22Rv1 (cell line): Measurements from ENCODE around the gene CORO2B.

Source experiments
- H3K27ac ChIP-seq: fragments of 450-650 bp; 2 replicates; pipeline ENCODE4 v1.5.1; 2017
- ZFX ChIP-seq: fragments of 450-650 bp; IDR thresholded peaks from 2 replicates; pipeline ENCODE4 v1.6.1; 2017; ENCODE audit warnings: antibody characterized with exemption, borderline replicate concordance
- TF ChIP-seq, protein P1 (sequence below): fragments of 450-650 bp; IDR thresholded peaks from 2 replicates; pipeline ENCODE4 v1.5.1; 2017; ENCODE audit warnings: mild to moderate bottlenecking

CORO2B gene, protein sequence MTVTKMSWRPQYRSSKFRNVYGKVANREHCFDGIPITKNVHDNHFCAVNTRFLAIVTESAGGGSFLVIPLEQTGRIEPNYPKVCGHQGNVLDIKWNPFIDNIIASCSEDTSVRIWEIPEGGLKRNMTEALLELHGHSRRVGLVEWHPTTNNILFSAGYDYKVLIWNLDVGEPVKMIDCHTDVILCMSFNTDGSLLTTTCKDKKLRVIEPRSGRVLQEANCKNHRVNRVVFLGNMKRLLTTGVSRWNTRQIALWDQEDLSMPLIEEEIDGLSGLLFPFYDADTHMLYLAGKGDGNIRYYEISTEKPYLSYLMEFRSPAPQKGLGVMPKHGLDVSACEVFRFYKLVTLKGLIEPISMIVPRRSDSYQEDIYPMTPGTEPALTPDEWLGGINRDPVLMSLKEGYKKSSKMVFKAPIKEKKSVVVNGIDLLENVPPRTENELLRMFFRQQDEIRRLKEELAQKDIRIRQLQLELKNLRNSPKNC

DNA sequence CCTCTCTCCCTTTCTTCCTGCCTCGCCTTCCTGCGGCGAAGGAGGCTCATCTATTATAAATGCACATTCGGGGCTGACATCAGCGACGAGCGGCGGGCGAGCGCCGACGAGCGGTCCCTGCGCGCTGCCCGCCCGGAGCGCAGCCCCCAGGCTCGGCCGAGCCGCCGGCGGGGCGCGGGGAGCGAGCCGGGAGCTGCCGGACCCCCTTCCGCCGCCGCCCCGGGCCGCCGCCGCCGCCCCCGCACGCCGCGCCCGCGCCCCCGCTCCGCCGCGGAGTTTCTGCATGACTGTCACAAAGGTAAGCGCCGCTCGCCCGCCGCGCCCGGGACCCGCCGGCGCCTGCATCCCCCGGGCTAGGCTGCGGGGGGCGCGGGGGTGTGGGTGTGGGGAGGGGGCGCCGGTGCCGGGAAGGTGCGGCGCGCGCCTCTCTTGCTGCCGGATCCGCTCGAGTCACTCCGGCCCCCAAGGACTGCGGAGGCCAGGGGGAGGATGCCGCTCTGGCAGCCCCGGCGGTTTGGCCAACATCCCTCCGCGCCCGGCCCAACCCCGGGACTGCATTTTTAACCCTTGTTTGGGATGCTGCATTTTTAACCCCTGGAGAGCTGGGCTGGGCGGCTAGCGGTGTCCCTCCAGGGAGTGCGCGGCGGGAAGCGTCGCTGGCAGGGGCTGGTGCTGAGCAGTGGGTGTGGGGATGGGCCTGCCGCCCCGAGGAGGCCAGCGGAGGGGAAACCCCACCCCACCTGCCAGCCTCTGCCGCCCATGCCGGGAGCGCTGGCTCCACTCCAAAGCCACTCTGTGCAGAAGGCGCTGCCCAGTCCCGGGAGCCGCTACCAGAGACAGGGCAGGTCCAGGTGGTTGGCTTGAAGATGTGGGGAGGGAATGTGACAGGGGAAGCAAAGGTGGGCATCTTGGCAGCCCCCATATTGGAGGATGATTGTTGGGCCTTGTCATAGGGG, at the start of gene CORO2B:
TSS of gene CORO2B (plus strand) at position 14 of the 956 bp plus-strand sequence. CDS start at position 284, 270 bp downstream.
- no peak within 1 kb of the TSS for H3K27ac ChIP-seq
- TF ChIP-seq, protein P1, sequence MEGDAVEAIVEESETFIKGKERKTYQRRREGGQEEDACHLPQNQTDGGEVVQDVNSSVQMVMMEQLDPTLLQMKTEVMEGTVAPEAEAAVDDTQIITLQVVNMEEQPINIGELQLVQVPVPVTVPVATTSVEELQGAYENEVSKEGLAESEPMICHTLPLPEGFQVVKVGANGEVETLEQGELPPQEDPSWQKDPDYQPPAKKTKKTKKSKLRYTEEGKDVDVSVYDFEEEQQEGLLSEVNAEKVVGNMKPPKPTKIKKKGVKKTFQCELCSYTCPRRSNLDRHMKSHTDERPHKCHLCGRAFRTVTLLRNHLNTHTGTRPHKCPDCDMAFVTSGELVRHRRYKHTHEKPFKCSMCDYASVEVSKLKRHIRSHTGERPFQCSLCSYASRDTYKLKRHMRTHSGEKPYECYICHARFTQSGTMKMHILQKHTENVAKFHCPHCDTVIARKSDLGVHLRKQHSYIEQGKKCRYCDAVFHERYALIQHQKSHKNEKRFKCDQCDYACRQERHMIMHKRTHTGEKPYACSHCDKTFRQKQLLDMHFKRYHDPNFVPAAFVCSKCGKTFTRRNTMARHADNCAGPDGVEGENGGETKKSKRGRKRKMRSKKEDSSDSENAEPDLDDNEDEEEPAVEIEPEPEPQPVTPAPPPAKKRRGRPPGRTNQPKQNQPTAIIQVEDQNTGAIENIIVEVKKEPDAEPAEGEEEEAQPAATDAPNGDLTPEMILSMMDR, result no peak
- TF ChIP-seq ZFX, result no peak

DNA sequence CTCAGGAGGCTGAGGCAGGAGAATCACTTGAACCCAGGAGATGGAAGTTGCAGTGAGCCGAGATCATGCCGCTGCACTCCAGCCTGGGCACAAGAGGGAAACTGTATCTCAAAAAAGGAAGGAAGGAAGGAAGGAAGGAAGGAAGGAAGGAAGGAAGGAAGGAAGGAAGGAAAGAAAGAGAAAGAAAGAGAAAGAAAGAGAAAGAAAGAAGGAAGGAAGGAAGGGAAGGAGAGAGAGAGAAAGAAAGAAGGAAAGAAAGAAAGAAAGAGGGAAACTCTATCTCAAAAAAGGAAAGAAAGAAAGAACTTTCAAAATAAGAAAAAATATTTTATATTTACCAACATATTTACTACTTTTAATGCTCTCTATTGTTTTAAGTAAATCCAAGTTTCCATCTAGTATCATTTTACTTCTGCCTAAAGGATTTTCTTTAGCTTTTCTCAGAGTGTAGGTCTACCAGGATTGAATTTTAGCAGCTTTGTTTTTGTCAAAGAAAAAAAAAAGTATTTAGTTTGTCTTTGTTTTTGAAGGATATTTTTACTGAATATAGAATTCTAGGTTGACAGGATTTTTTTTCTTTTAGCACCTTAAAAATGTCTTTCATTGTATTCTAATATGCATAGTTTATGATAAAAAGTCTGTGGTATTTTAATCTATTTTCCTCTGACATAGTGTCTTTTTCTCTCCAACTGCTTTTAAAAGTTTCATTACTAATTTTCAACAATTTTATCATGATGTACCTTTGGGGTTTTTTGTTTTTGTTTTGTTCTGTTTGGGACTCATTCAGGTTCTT, 47.2 kb upstream of the CORO2B start:
- no peak for TF ChIP-seq ZFX
- TF ChIP-seq, protein P1, result no peak

DNA sequence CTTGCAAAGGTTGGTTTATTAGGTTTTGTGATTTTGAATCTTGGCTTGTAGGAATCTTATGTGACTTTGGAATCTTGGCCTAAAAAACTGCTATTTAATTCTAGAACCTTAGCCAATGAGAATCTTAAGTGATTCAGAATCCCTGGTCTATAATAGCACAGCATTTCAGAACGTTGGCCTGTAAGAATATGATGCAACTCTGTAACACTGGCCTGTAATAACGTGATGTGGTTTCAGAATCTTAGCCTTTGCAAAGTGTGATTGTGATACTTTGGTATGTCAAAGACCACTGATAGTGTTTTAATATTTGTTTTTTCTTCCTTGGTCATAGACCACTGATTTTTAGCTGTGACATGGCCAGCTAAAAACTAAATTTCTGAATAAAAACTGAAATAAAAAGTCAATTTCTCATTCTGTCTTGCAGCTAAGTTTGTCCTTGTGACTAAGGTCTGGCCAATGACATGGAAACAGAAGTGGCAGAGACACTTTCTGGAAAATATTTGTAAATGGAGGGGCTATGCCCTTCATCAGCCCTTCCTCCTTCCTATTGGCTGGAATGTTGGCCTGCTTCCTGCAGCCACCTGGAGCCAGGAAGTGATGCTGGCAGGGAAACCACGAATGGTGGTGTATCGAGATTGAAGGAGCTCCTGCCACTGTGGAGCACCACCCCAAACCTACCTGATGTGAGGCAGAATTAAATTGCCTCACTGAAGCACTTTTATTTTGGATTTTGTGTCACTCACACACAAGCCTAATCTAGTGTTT, 42.3 kb upstream of the CORO2B start:
- H3K27ac ChIP-seq, result no peak overlapping the region
- no peak for TF ChIP-seq ZFX
- TF ChIP-seq, protein P1, result no peak

More for the DNA sequence above, 47.2 kb upstream of the CORO2B start:
- no peak overlapping the region for H3K27ac ChIP-seq

DNA sequence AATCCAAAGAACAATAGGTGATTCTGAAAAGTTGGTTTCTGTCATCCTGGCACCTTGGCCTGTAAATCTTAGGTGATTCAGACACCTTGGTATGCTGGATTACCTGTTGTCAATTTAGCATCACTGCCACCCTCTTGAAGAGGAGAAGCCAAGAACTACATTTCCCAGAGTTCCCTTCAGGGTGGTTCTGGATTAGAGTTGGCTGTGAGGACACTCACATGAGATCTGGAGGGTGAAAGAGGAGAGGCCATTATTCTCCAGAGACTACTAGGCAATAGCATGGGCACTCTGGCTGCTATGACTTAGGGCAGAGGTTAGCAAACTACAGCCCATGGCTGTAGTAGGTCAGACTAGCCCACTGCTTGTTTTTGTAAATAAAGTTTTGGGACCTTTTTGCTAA, 41.7 kb upstream of the CORO2B start:
- no peak overlapping the region for H3K27ac ChIP-seq
- no peak for TF ChIP-seq ZFX
- TF ChIP-seq, protein P1, result no peak

DNA sequence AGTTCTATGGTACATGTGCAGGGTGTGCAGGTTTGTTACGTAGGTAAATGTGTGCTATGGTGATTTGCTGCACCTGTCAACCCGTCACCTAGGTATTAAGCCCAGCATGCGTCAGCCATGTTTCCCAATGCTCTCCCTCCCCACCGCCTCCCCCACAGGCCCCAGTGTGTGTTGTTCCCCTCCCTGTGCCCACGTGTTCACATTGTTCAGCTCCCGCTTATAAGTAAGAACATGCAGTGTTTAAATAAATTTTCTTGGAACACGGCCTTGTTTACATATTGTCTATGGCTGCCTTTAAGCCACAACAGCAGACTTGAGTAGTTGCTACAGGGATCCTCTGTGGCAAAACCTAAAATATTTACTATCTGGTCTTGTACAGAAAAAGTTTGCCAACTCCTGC, 41.3 kb upstream of the CORO2B start:
- no peak overlapping the region for H3K27ac ChIP-seq
- TF ChIP-seq, protein P1, result no peak
- no peak for TF ChIP-seq ZFX

DNA sequence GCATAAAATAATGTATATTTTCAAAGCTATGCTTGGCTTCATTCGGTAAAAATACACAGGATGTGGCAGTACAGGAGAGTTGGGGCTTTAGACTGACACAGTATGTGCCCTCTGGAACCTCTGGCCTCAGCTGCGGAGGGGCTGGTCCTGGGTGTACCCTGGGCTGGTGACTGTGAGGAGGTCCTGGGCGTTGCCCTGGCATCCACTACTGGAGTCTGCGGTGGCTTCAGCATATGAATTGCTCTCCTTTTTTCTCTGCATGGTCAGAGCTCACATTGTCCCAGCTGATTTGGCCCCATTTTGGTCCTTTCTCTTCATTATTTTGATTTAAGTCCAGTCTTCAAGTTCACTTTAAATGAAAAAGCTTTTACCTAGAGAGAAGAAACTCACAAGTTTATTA, 40.5 kb upstream of the CORO2B start:
- no peak overlapping the region for H3K27ac ChIP-seq
- TF ChIP-seq, protein P1, result no peak
- no peak for TF ChIP-seq ZFX
